DOHH2 (cell line): ENCODE measurements around the gene PPP1R14B.
A peak's percentile ranks its signal among the peaks of the same experiment; 100 is the strongest.

ENCODE experiments used
- H3F3A ChIP-seq: fragments of 200-600 bp; sonication (generic), shearing (Covaris generic); 2 replicates; pipeline ENCODE4 v1.6.0; 2016; ENCODE audit warnings: antibody characterized with exemption, mild to moderate bottlenecking; ENCODE audit not compliant: control insufficient read depth, insufficient read depth
- H3K27ac ChIP-seq: fragments of 200-600 bp; sonication (generic); 2 replicates; pipeline ENCODE4 v1.5.1; 2014; ENCODE audit warnings: low read depth, mild to moderate bottlenecking, low read length, moderate library complexity
- H3K27me3 ChIP-seq: fragments of 200-600 bp; sonication (generic); 2 replicates; pipeline ENCODE4 v1.6.1; 2014; ENCODE audit warnings: mild to moderate bottlenecking, low read length, mixed read lengths; ENCODE audit not compliant: control insufficient read depth
- H3K36me3 ChIP-seq: fragments of 200-600 bp; sonication (generic); 2 replicates; pipeline ENCODE4 v1.6.1; 2014; ENCODE audit warnings: mild to moderate bottlenecking, low read length, moderate library complexity, mixed read lengths; ENCODE audit not compliant: control insufficient read depth
- H3K4me1 ChIP-seq: fragments of 200-600 bp; sonication (generic); 2 replicates; pipeline ENCODE4 v1.6.1; 2014; ENCODE audit warnings: mild to moderate bottlenecking, low read length, mixed read lengths; ENCODE audit not compliant: control insufficient read depth
- H3K4me2 ChIP-seq: fragments of 200-600 bp; sonication (generic); 2 replicates; pipeline ENCODE4 v1.6.0; 2014; ENCODE audit warnings: mild to moderate bottlenecking, low read length, moderate library complexity
- H3K4me3 ChIP-seq: fragments of 200-600 bp; sonication (generic); 2 replicates; pipeline ENCODE4 v1.5.1; 2014; ENCODE audit warnings: mild to moderate bottlenecking, low read length, mixed read lengths
- H3K79me2 ChIP-seq: fragments of 200-600 bp; sonication (generic); 2 replicates; pipeline ENCODE4 v1.6.1; 2014; ENCODE audit warnings: mild to moderate bottlenecking, low read length, mixed read lengths; ENCODE audit not compliant: control insufficient read depth
- H3K9me2 ChIP-seq: fragments of 200-600 bp; sonication (generic); replicated peaks from 2 replicates; pipeline ENCODE4 v1.6.1; 2014; ENCODE audit warnings: mild to moderate bottlenecking, low read length, mixed read lengths; ENCODE audit not compliant: control insufficient read depth
- H3K9me3 ChIP-seq: fragments of 200-600 bp; sonication (generic); 2 replicates; pipeline ENCODE4 v1.6.1; 2014; ENCODE audit warnings: antibody characterized with exemption, low read length, mixed read lengths; ENCODE audit not compliant: control insufficient read depth, insufficient read depth
- H4K20me1 ChIP-seq: fragments of 200-600 bp; sonication (generic); 2 replicates; pipeline ENCODE4 v1.6.0; 2014; ENCODE audit warnings: low read depth, mild to moderate bottlenecking, antibody characterized with exemption, low read length, moderate library complexity; ENCODE audit not compliant: control insufficient read depth, insufficient read depth
- EZH2phosphoT487 ChIP-seq: fragments of 200-600 bp; sonication (generic); IDR thresholded peaks from 2 replicates; pipeline ENCODE4 v1.6.1; 2017; ENCODE audit warnings: borderline replicate concordance, mild to moderate bottlenecking, antibody characterized with exemption, low read length, moderate library complexity, mixed read lengths
- TF ChIP-seq, protein P1 (sequence below): fragments of 200-600 bp; sonication (generic); IDR thresholded peaks from one replicate; pipeline ENCODE4 v1.5.1; 2014; ENCODE audit warnings: antibody characterized with exemption, mild to moderate bottlenecking, low read depth, low read length; ENCODE audit not compliant: poor library complexity, severe bottlenecking

Gene PPP1R14B

DNA sequence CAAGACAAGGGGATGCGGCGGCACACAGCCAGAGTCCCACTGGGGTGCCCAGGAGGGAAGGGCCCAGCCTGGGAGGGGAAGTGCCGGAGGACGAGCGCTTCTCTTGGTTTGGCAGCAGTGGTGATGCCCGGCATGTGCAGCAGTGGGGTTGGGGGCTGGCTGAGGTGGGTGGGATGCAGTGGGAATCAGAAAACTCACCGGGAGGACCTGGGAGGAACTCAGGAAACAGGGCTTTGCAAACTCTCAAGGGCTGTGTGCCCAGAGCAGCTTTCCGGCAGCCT lies 37.2 kb downstream of the PPP1R14B start:
- no peak overlapping the region for H3K4me3 ChIP-seq
- H3K79me2 ChIP-seq: peaks cover 47% of the 10 kb centered on the region
- H4K20me1 ChIP-seq: no peaks in the 10 kb centered on the region; the same call in 1 of the 2 replicates
- H3K4me2 ChIP-seq: peak overlapping the region; percentile 77; the same call in 1 of the 2 replicates
- peaks cover 28% of the 10 kb centered on the region for H3F3A ChIP-seq
- H3K4me1 ChIP-seq: peaks cover 97% of the 10 kb centered on the region
- no peaks in the 10 kb centered on the region for H3K9me2 ChIP-seq
- H3K9me3 ChIP-seq: no peaks in the 10 kb centered on the region
- no peak overlapping the region for H3K27ac ChIP-seq
- H3K27me3 ChIP-seq: no peaks in the 10 kb centered on the region
- peaks cover 80% of the 10 kb centered on the region for H3K36me3 ChIP-seq
- TF ChIP-seq, protein P1, sequence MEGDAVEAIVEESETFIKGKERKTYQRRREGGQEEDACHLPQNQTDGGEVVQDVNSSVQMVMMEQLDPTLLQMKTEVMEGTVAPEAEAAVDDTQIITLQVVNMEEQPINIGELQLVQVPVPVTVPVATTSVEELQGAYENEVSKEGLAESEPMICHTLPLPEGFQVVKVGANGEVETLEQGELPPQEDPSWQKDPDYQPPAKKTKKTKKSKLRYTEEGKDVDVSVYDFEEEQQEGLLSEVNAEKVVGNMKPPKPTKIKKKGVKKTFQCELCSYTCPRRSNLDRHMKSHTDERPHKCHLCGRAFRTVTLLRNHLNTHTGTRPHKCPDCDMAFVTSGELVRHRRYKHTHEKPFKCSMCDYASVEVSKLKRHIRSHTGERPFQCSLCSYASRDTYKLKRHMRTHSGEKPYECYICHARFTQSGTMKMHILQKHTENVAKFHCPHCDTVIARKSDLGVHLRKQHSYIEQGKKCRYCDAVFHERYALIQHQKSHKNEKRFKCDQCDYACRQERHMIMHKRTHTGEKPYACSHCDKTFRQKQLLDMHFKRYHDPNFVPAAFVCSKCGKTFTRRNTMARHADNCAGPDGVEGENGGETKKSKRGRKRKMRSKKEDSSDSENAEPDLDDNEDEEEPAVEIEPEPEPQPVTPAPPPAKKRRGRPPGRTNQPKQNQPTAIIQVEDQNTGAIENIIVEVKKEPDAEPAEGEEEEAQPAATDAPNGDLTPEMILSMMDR: no peak
- no peak for TF ChIP-seq EZH2phosphoT487

DNA sequence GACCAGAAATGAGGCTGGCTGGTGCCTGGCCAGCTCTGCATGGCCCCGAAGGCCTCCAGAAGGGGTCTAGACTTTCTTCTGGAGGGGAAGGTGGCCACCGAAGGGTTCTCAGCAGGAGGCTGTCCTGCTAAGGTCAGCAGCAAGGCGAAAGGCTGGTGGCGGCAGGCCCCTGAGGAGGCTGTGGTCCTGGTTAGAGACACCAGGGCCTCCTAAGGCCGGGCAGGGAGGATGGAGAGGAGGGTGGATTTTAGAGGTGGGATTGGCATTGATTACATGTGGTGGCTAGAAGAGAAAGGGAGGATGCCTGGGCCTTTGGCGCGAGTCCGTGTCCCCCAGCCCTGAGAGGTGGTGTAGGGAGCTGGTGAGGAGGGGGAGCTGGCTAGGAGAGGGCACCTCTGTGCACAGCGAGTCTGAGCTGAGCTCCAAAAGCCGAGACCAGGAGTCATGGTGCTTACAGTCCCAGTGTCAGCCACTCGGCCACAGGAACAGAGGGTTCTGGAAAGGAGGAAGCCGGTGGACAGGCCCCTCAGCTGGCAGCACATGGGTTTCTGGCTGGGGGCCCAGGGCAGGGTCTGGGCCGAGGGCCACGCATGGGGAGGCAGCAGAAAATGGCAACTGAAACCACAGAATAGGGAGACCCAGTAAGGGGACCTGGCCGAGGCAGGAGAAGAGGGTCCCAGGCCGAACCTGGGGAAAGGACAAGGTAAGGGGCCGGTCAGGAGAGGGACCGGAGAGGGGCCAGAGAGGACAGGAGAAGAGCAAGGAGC lies 37.8 kb downstream of the PPP1R14B start:
- peak overlapping the region; percentile 95 for H3K27ac ChIP-seq
- H4K20me1 ChIP-seq: no peaks in the 10 kb centered on the region; the same call in 1 of the 2 replicates
- H3K36me3 ChIP-seq: peaks cover 81% of the 10 kb centered on the region
- peaks cover 47% of the 10 kb centered on the region for H3K79me2 ChIP-seq
- TF ChIP-seq EZH2phosphoT487: no peak
- H3K4me1 ChIP-seq: peaks cover 97% of the 10 kb centered on the region
- peak overlapping the region; percentile 77 for H3K4me2 ChIP-seq
- H3K9me3 ChIP-seq: no peaks in the 10 kb centered on the region
- H3F3A ChIP-seq: peaks cover 30% of the 10 kb centered on the region
- H3K4me3 ChIP-seq: peak overlapping the region; percentile 84; the same call in 1 of the 2 replicates
- no peaks in the 10 kb centered on the region for H3K9me2 ChIP-seq
- no peaks in the 10 kb centered on the region for H3K27me3 ChIP-seq

DNA sequence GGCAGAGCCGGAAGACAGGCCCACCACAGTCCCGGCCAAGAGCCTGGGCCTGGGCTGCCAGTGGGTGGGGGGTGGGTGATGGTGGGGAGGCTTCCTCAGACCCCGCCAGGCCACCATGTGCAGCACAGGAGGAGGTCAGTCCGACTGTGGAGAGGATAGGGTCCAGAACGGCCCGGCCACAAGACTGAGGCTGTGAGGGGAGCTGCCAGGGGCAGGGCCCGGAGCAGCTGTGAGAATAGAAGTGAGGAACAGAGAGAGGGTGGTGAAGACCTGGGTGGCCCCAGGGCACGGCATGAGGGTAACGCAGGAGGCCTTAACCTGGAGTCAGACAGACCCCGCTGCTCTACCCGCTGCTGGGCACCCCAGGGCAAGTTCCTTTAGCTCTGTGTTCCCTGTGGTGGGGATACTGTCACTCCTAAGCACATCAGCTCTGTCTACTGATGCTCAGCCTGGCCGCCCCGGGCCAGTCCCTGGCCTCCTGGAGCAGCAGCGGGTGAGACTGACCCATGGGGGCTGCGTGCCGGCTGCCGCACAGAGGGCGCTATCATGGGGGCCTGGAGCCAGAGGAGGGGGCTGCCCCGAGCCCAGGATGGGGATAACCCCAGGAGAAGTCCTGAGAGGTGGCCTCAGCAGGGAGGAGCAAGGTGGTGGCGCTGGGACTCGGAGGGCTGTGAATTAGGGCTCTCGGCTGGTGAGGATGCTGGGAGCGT lies 38.5 kb downstream of the PPP1R14B start:
- no peaks in the 10 kb centered on the region for H3K9me2 ChIP-seq
- peaks cover 47% of the 10 kb centered on the region for H3K79me2 ChIP-seq
- H3F3A ChIP-seq: peaks cover 30% of the 10 kb centered on the region
- no peaks in the 10 kb centered on the region for H3K9me3 ChIP-seq
- H4K20me1 ChIP-seq: no peaks in the 10 kb centered on the region; the same call in 1 of the 2 replicates
- H3K27ac ChIP-seq: peak overlapping the region; percentile 95
- no peak for TF ChIP-seq EZH2phosphoT487
- H3K4me1 ChIP-seq: peaks cover 97% of the 10 kb centered on the region
- peak overlapping the region; percentile 84 for H3K4me3 ChIP-seq
- H3K36me3 ChIP-seq: peaks cover 84% of the 10 kb centered on the region
- H3K4me2 ChIP-seq: peak overlapping the region; percentile 77
- no peaks in the 10 kb centered on the region for H3K27me3 ChIP-seq

DNA sequence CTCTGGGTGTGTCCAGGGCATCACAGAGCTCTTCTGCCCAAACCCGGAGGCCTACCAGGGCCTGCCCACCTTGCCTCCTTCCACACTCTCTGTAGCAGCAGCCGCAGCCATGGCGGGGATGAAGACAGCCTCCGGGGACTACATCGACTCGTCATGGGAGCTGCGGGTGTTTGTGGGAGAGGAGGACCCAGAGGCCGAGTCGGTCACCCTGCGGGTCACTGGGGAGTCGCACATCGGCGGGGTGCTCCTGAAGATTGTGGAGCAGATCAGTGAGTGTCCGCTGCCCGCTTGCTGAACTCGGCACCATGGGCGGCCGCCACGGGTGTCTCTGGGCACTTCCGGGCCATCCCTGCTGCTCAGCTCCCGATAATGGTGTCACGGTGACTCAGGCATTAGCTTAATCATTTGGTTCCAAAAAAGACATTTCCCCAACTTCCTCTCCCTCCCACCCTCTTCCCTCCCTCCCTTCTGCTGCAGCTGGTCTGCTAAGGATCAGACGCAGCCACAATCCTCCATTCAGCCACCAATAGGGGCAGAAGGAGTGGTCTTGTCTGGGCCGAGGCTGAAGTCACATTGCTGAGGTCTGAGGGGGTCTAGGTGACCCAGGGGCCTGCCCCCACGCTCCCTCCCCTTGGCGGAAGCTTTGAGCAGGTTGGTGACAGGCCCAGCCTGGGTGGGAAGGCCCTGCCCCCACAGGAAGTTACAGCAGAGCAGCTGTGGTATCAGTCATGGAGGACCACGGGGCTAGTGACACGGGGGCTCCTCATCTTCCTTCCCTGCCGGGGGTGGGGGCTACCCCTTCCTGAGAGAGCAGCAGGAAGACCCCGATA lies 39.3 kb downstream of the PPP1R14B start:
- Histone ChIP-seq H3K9me3 (no peaks in the 10 kb centered on the region), H3F3A (peaks cover 28% of the 10 kb centered on the region), H3K27me3 (no peaks in the 10 kb centered on the region), H4K20me1 (no peaks in the 10 kb centered on the region; the same call in 1 of the 2 replicates), H3K4me1 (peaks cover 96% of the 10 kb centered on the region), H3K4me3 (peak overlapping the region; percentile 84), H3K36me3 (peaks cover 87% of the 10 kb centered on the region), H3K9me2 (no peaks in the 10 kb centered on the region), H3K79me2 (peaks cover 47% of the 10 kb centered on the region), H3K27ac (peak overlapping the region; percentile 95), H3K4me2 (peak overlapping the region; percentile 77)
- TF ChIP-seq, protein P1: no peak
- TF ChIP-seq EZH2phosphoT487: no peak
